ENCODE results near the gene TMEM131. TPM values are rescaled to one million over a fixed set of nuclear protein-coding genes. Genes with fewer than 3 reads are reported as not detected.

The TMEM131 gene
- total and polyA plus RNA-seq, 10 of the 15 experiments (the other 5 are each of a cell fraction or from before 2014, with no cell fraction given), result 6.0 to 48.2 (median 23.2) TPM

- TF ChIP-seq BCLAF1 (IDR thresholded peaks at IDR 0.05) (no peak), CEBPZ (IDR thresholded peaks at IDR 0.05; ENCODE audit: low read depth, low read length) (no peak), MYB (IDR thresholded peaks at IDR 0.05; ENCODE audit: borderline replicate concordance, low read depth, low read length) (no peak), PAX8 (IDR thresholded peaks at IDR 0.05) (no peak), E4F1 (IDR thresholded peaks at IDR 0.05; ENCODE audit: borderline replicate concordance, partially characterized antibody) (no peak)
These were observed 248.5 kb downstream of the TMEM131 start (continued) for GRCh38 chr2:97747285-97747684.

Measured in GM12878 (cell line).